K562 (cell line): ENCODE measurements around the gene NYNRIN. TPM values are rescaled to one million over a fixed set of nuclear protein-coding genes. Genes with fewer than 3 reads are reported as not detected.

ENCODE experiments used
- ATAC-seq: fragments of 200-7000 bp; cut with Tn5 transposase; 3 replicates; pipeline ENCODE4 v1.9.1; 2020; ENCODE audit warnings: moderate library complexity
- BruUV-seq: library from RNA; stranded (reverse); fragments of 400-500 nt; replicated peaks from 2 replicates; lab custom pipeline; 2021; lab: Mats Ljungman, UMichigan
- CTCF ChIA-PET: fragments of 300-600 bp; formaldehyde crosslinking; extraction: SDS; loops from one replicate; lab custom pipeline; 2021; ENCODE audit warnings: low intra/inter-chr PET ratio; lab: Yijun Ruan, JAX
- POLR2A ChIA-PET: fragments of 300-600, 350-650 bp; sonication (Branson Sonifier 250); formaldehyde crosslinking; extraction: SDS; loops from one replicate; lab custom pipeline; 2021; ENCODE audit warnings: antibody characterized with exemption, inconsistent platforms; lab: Yijun Ruan, JAX
- DNase-seq, 4 experiments: peaks; one replicate each; pipeline versions ENCODE4 v3.0.0 to v3.0.0-alpha.2; 2011 to 2018; ENCODE audit warnings: low spot score in 3 of 4, mixed read lengths in 3 of 4; ENCODE audit errors: extremely low read depth in 1 of 4
- FAIRE-seq: peaks from 2 replicates; lab custom pipeline; 2011; peaks lifted over from hg19 to GRCh38; lab: Jason Lieb, UNC
- H2AFZ ChIP-seq: 2 replicates; pipeline ENCODE4 v1.6.0; 2011; ENCODE audit warnings: low read depth, low read length, control low read depth, inconsistent platforms
- H3K27ac ChIP-seq: fragments of 200-600 bp; 3 replicates; pipeline ENCODE4 v1.8.0; 2011; ENCODE audit warnings: low read depth, mild to moderate bottlenecking, control low read depth, inconsistent platforms, low read length, moderate library complexity, mixed read lengths; ENCODE audit errors: extremely low read depth
- H3K27me3 ChIP-seq, 2 experiments: fragments of 300-600 bp in 1 of 2; 2 replicates in 1 of 2; 3 replicates in 1 of 2; pipeline versions ENCODE4 v1.6.0 to v1.8.0; 2011; ENCODE audit warnings: inconsistent platforms in 2 of 2, low read length in 2 of 2, mild to moderate bottlenecking in 1 of 2, mixed read lengths in 1 of 2, moderate library complexity in 1 of 2; ENCODE audit not compliant: control insufficient read depth in 2 of 2, insufficient read depth in 2 of 2
- H3K36me3 ChIP-seq: fragments of 300-600 bp; 3 replicates; pipeline ENCODE4 v1.8.0; 2011; ENCODE audit warnings: mild to moderate bottlenecking, low read length, inconsistent platforms; ENCODE audit not compliant: control insufficient read depth, insufficient read depth
- H3K4me1 ChIP-seq, 2 experiments: fragments of 200-600 bp in 1 of 2; replicated peaks in 1 of 2; 2 replicates in 1 of 2; 3 replicates in 1 of 2; pipeline versions ENCODE4 v1.5.1 to v1.8.0; 2011; ENCODE audit warnings: inconsistent platforms in 2 of 2, low read length in 2 of 2, mild to moderate bottlenecking in 1 of 2, mixed read lengths in 1 of 2, moderate library complexity in 1 of 2; ENCODE audit not compliant: control insufficient read depth in 2 of 2, insufficient read depth in 2 of 2
- H3K4me2 ChIP-seq: 2 replicates; pipeline ENCODE4 v1.6.1; 2011; ENCODE audit warnings: low read length, control low read depth, inconsistent platforms, mixed read lengths; ENCODE audit not compliant: insufficient read depth
- H3K4me3 ChIP-seq: fragments of 200-600 bp; sonication (generic), shearing (Covaris generic); 2 replicates; pipeline ENCODE4 v1.5.1; 2016; ENCODE audit warnings: control low read depth, inconsistent platforms
- H3K79me2 ChIP-seq: fragments of 200-600 bp; 3 replicates; pipeline ENCODE4 v1.8.0; 2011; ENCODE audit warnings: low read length, inconsistent platforms; ENCODE audit not compliant: control insufficient read depth, insufficient read depth
- H3K9ac ChIP-seq, 2 experiments: 2 replicates each; pipeline versions ENCODE4 v1.6.0 to v1.6.1; 2011; ENCODE audit warnings: low read depth in 2 of 2, low read length in 2 of 2, control low read depth in 1 of 2, inconsistent platforms in 1 of 2, mild to moderate bottlenecking in 1 of 2, mixed read lengths in 1 of 2; ENCODE audit not compliant: insufficient read depth in 1 of 2
- H3K9me1 ChIP-seq: one replicate; pipeline ENCODE4 v1.6.0; 2011; ENCODE audit warnings: inconsistent platforms, mild to moderate bottlenecking, low read length, moderate library complexity; ENCODE audit not compliant: control insufficient read depth, insufficient read depth
- H3K9me3 ChIP-seq: replicated peaks from 2 replicates; pipeline ENCODE4 v1.5.1; 2011; ENCODE audit warnings: low read depth, low read length, inconsistent platforms; ENCODE audit not compliant: control insufficient read depth, insufficient read depth
- H4K20me1 ChIP-seq: replicated peaks from 2 replicates; pipeline ENCODE4 v1.6.1; 2011; ENCODE audit warnings: low read length, inconsistent platforms, mixed read lengths; ENCODE audit not compliant: control insufficient read depth, insufficient read depth
- ELF1 ChIP-seq: fragments of 200-800 bp; sonication (Bioruptor generic); IDR thresholded peaks from 2 replicates; pipeline ENCODE4 v1.6.1; 2016; ENCODE audit warnings: missing genetic modification characterization, missing compliant biosample characterization
- SRSF3 ChIP-seq: fragments of 200-400 bp; formaldehyde crosslinking; IDR thresholded peaks from 2 replicates; pipeline ENCODE4 v1.6.1; 2016; ENCODE audit warnings: mild to moderate bottlenecking, low read length, moderate library complexity; ENCODE audit not compliant: insufficient read depth
- XRCC5 ChIP-seq: fragments of 200-400 bp; formaldehyde crosslinking; IDR thresholded peaks from 2 replicates; pipeline ENCODE4 v1.6.1; 2017; ENCODE audit warnings: low read depth, mild to moderate bottlenecking, low read length
- WGBS: fragments of 100-300 bp; shearing (Covaris generic); methylation state at CpG from one replicate; pipeline ENCODE4 v1.1.6; 2016; ENCODE audit warnings: low coverage, mixed read lengths; ENCODE audit not compliant: insufficient coverage; ENCODE audit errors: missing lambda C conversion rate; 5-methylcytosine and 5-hydroxymethylcytosine counted together
- in situ Hi-C: fragments of 300-500 bp; cut with MboI; formaldehyde crosslinking; loops from 4 replicates; pipeline ENCODE4 v1.15.0; 2018; ENCODE audit warnings: inconsistent platforms, mixed read lengths
- intact Hi-C: fragments of 100-400 bp; cut with micrococcal nuclease; formaldehyde crosslinking; loops from 2 replicates; pipeline ENCODE4 v1.14.2; 2022
- polyA plus RNA-seq, 8 experiments: library from polyadenylated mRNA; depleted of rRNA in 4 of 8; stranded (reverse) in 5 of 8; unstranded in 3 of 8; fragments of >200 nt; fragmentation: Nextera tagmentation in 2 of 8; fragmentation: Illumina TruSeq in 1 of 8; extraction: Ambion mirVana in 2 of 8; extraction: Trizol in 1 of 8; gene quantifications; 2 replicates each; pipeline versions ENCODE4 v1.2.1 to v1.2.3, GENCODE V29; 2011 to 2014; ENCODE audit warnings: inconsistent platforms in 1 of 8, missing spikeins in 1 of 8
- total RNA-seq, 7 experiments: library from RNA; depleted of rRNA in 6 of 7; stranded (reverse); fragments of >200 nt in 6 of 7; fragmentation: Illumina TruSeq in 2 of 7; extraction: Trizol in 2 of 7; gene quantifications; 2 replicates each; pipeline versions ENCODE4 v1.2.1 to v1.2.3, GENCODE V29; 2011 to 2021; ENCODE audit warnings: low replicate concordance in 1 of 7

The NYNRIN gene
- total and polyA plus RNA-seq, 9 of the 15 experiments (the other 6 are each of a cell fraction or from before 2014, with no cell fraction given): 0.04 to 1.2 (median 0.28) TPM

- Histone ChIP-seq H3K4me2 (no peak overlapping the region), H3K36me3 (no peaks in the 10 kb centered on the region), H3K9me1 (no peaks in the 10 kb centered on the region), H2AFZ (no peak overlapping the region), H3K9ac (no peak overlapping the region), H3K79me2 (no peaks in the 10 kb centered on the region), H4K20me1 (no peaks in the 10 kb centered on the region), H3K9me3 (no peaks in the 10 kb centered on the region), H3K4me3 (no peak overlapping the region), H3K4me1 (peaks cover 16 to 24% of the 10 kb centered on the region in 2 experiments), H3K27ac (no peak overlapping the region), H3K27me3 (no peaks in the 10 kb centered on the region)
- 52% methylated on average over 6 of the region's 8 CpGs for WGBS
- TF ChIP-seq ELF1 (tag) (no peak), SRSF3 (no peak)
- DNase-seq (no peak), FAIRE-seq (no peak), ATAC-seq (no peak)
- BruUV-seq: no TSS peak
- intact Hi-C loops: no loop called here
- ChIA-PET CTCF (no interaction called here), POLR2A (interaction anchor here (0.6 kb wide), 1 partner anchor 28 kb away, joined by 3 read pairs; no protein-coding TSS in a partner anchor)
- in situ Hi-C loops: no loop called here
Measured at GRCh38 chr14:24381363-24382063, 17.3 kb upstream of the NYNRIN start.

GRCh38 chr14:24382064-24382371 is 16.8 kb upstream of the NYNRIN start:
- peaks cover 11 to 19% of the 10 kb centered on the region in 2 experiments for H3K4me1 ChIP-seq
- no peak for ATAC-seq

More at GRCh38 chr14:24382064-24382371, 16.8 kb upstream of the NYNRIN start:
- H3K9ac ChIP-seq: no peak overlapping the region
- no peaks in the 10 kb centered on the region for H3K36me3 ChIP-seq
- no peak overlapping the region for H2AFZ ChIP-seq
- WGBS: 21% methylated on average over 4 of the region's 4 CpGs
- BruUV-seq: no TSS peak
- ChIA-PET POLR2A (interaction anchor here (0.6 kb wide), 2 partner anchors 27 to 35 kb away, joined by 3 read pairs; no protein-coding TSS in a partner anchor), CTCF (no interaction called here)
- H3K9me1 ChIP-seq: no peaks in the 10 kb centered on the region
- H3K27me3 ChIP-seq: no peaks in the 10 kb centered on the region
- DNase-seq (no peak), FAIRE-seq (no peak)
- in situ Hi-C loops: no loop called here
- no peak overlapping the region for H3K4me2 ChIP-seq
- no peak overlapping the region for H3K27ac ChIP-seq
- no peaks in the 10 kb centered on the region for H3K79me2 ChIP-seq
- intact Hi-C loops: no loop called here
- no peak overlapping the region for H3K4me3 ChIP-seq
- no peak for TF ChIP-seq XRCC5
- no peaks in the 10 kb centered on the region for H3K9me3 ChIP-seq
- H4K20me1 ChIP-seq: no peaks in the 10 kb centered on the region
